ENCODE data around the gene RNF227. TPM values are rescaled to one million over a fixed set of nuclear protein-coding genes. Genes with fewer than 3 reads are reported as not detected.
A peak's percentile ranks its signal among the peaks of the same experiment; 100 is the strongest.

The RNF227 gene
- total and polyA plus RNA-seq, 11 donors = 0.51 to 4.9 (median 0.88) TPM

DNA sequence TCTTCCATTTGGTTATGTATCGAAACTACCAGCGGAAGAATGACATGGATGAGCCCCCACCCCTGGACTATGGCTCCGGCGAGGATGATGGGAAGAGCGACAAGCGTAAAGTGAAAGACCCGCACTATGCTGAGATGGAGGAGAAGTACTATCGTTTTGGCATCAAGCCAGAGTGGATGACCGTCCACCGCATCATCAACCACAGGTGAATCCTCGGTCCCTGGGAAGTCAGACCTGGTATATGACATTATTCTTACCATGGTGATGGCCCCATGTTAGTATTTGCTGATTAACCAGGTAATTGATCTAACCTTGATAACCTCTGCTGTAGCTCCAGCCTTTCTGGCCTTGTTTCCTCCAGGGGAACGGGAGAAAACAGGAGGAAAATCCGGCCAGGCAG, 19.0 kb downstream of the RNF227 start:
- Histone ChIP-seq H3K27me3 (no peaks in the 10 kb centered on the region), H3K4me1 (peaks cover 0 to 11% (median 0%) of the 10 kb centered on the region in 12 donors), H3K27ac (no peak overlapping the region), H3K36me3 (peaks cover 0 to 98% (median 87%) of the 10 kb centered on the region in 9 donors), H3K4me3 (no peak overlapping the region), H3K9me3 (no peaks in the 10 kb centered on the region)
- WGBS, 4 donors = 87 to 91% (median 88%) methylated on average over 13 of the region's 13 CpGs
- TF ChIP-seq, protein P1, sequence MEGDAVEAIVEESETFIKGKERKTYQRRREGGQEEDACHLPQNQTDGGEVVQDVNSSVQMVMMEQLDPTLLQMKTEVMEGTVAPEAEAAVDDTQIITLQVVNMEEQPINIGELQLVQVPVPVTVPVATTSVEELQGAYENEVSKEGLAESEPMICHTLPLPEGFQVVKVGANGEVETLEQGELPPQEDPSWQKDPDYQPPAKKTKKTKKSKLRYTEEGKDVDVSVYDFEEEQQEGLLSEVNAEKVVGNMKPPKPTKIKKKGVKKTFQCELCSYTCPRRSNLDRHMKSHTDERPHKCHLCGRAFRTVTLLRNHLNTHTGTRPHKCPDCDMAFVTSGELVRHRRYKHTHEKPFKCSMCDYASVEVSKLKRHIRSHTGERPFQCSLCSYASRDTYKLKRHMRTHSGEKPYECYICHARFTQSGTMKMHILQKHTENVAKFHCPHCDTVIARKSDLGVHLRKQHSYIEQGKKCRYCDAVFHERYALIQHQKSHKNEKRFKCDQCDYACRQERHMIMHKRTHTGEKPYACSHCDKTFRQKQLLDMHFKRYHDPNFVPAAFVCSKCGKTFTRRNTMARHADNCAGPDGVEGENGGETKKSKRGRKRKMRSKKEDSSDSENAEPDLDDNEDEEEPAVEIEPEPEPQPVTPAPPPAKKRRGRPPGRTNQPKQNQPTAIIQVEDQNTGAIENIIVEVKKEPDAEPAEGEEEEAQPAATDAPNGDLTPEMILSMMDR (IDR thresholded peaks at IDR 0.05) = no peak
- no peak for TF ChIP-seq POLR2A (IDR thresholded peaks at IDR 0.05)
- no peak for DNase-seq
- intact Hi-C loops (cut with DNase I) = loop anchor here in 8 of 10 donors (1.0 to 10.0 kb wide), 4 partner anchors 35 to 75 kb away; no protein-coding TSS in a partner anchor
- no peak for ATAC-seq

DNA sequence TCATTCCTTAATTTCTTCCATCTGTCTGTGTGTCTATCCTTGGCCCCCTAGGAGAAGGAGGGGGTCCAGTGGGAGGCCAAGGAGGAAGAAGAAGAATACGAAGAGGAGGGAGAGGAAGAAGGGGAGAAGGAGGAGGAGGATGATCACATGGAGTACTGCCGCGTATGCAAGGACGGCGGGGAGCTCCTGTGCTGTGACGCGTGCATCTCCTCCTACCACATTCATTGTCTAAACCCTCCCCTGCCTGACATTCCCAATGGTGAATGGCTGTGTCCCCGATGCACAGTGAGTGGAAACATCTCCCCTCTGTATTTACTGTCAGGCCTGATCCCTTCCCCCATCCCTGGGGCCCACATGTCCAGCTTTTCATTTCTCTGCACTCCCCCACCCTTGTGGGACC, 21.2 kb downstream of the RNF227 start:
- intact Hi-C loops (cut with DNase I) = loop anchor here in 7 of 10 donors (5.0 to 10.0 kb wide), 3 partner anchors 33 to 73 kb away; no protein-coding TSS in a partner anchor
- Histone ChIP-seq H3K36me3 (peaks cover 0 to 95% (median 80%) of the 10 kb centered on the region in 9 donors), H3K4me1 (peaks cover 0 to 18% (median 5%) of the 10 kb centered on the region in 12 donors), H3K4me3 (no peak overlapping the region), H3K27ac (no peak overlapping the region), H3K27me3 (no peaks in the 10 kb centered on the region), H3K9me3 (no peaks in the 10 kb centered on the region)
- ATAC-seq (no peak), DNase-seq (peak in 1 of 5 donors; percentile 6)
- TF ChIP-seq, protein P1 (IDR thresholded peaks at IDR 0.05) = no peak
- TF ChIP-seq POLR2A (IDR thresholded peaks at IDR 0.05) = no peak
- 88 to 92% (median 90%) methylated on average over 8 of the region's 8 CpGs for WGBS, 4 donors

DNA sequence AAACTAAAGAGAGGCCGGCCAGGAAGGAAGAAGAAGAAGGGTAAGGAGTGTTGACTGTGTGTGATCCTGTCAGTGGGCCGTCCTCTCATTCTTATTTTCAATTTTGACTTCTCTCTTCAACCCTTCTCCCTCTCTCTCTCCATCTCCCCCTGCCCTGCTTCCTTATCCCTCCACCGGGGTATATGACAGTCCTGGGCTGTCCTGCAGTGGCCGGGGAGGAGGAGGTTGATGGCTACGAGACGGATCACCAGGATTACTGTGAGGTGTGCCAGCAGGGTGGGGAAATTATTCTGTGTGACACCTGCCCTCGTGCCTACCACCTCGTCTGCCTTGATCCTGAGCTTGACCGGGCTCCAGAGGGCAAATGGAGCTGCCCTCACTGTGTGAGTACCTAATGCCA, 21.9 kb downstream of the RNF227 start:
- H3K9me3 ChIP-seq = no peaks in the 10 kb centered on the region
- 88 to 97% (median 94%) methylated on average over 9 of the region's 9 CpGs for WGBS, 4 donors
- intact Hi-C loops (cut with DNase I) = loop anchor here in 3 of 10 donors (10.0 kb wide), 1 partner anchor 69 kb away; no protein-coding TSS in a partner anchor
- peaks cover 5 to 24% (median 11%) of the 10 kb centered on the region in 12 donors for H3K4me1 ChIP-seq
- no peak overlapping the region for H3K27ac ChIP-seq
- H3K27me3 ChIP-seq = no peaks in the 10 kb centered on the region
- no peak overlapping the region for H3K4me3 ChIP-seq
- H3K36me3 ChIP-seq = peaks cover 0 to 91% (median 74%) of the 10 kb centered on the region in 9 donors
- DNase-seq = peak in 1 of 5 donors; percentile 3
- TF ChIP-seq POLR2A (IDR thresholded peaks at IDR 0.05) = no peak
- TF ChIP-seq, protein P1 (IDR thresholded peaks at IDR 0.05) = no peak
- no peak for ATAC-seq

DNA sequence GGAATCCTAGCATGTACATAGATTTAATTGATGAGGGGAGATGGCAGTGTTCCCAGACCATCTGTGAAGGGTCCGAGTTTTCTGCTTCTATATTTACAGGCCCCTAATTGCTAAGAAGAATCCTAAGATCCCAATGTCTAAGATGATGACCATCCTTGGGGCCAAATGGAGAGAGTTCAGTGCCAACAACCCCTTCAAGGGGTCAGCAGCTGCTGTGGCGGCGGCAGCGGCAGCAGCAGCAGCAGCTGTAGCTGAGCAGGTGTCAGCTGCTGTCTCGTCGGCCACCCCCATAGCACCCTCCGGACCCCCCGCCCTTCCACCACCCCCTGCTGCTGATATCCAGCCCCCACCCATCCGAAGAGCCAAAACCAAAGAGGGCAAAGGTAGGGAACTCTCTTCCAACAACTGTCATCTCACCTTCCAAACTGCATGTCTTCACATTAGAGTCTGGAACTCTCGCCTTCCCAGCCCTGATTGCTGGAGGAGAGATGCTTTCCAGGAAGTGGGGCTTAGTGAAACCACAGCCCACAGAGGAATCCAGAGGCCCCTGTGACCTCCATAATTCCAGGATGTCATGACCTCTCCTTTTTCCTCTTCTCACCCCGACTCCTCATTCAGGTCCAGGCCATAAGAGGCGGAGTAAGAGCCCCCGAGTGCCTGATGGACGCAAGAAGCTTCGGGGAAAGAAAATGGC, 22.8 kb downstream of the RNF227 start:
- Histone ChIP-seq H3K9me3 (no peaks in the 10 kb centered on the region), H3K36me3 (peaks cover 0 to 83% (median 65%) of the 10 kb centered on the region in 9 donors), H3K4me1 (peaks cover 13 to 33% (median 20%) of the 10 kb centered on the region in 12 donors), H3K27ac (no peak overlapping the region), H3K27me3 (no peaks in the 10 kb centered on the region), H3K4me3 (no peak overlapping the region)
- no peak for ATAC-seq
- WGBS, 4 donors = 92 to 96% (median 94%) methylated on average over 7 to 15 of the region's 15 CpGs
- intact Hi-C loops (cut with DNase I) = loop anchor here in 3 of 10 donors (10.0 kb wide), 1 partner anchor 69 kb away; no protein-coding TSS in a partner anchor
- no peak for TF ChIP-seq POLR2A (IDR thresholded peaks at IDR 0.05)
- TF ChIP-seq, protein P1 (IDR thresholded peaks at IDR 0.05) = no peak
- DNase-seq = no peak

Measured in heart left ventricle (tissue), 16 donors.